ENCODE measurements around the gene LRRC59. TPM values are rescaled to one million over a fixed set of nuclear protein-coding genes. Genes with fewer than 3 reads are reported as not detected.

Gene LRRC59
- polyA plus RNA-seq, 1 donor (not counting 4 experiments of a cell fraction or from before 2014, with no cell fraction given) = 152 TPM

GRCh38 chr17:50381260-50381815 is 16.0 kb downstream of the LRRC59 start:
- no peak for DNase-seq (ENCODE audit: low read depth, low spot score)
- Histone ChIP-seq H3K4me3 (ENCODE audit: control insufficient read depth in 2 of 3, extremely low read depth in 1 of 3, insufficient read depth in 2 of 3, low read depth in 1 of 3, low read length in 3 of 3) (no peak overlapping the region), H3K9me3 (ENCODE audit: control insufficient read depth, low read depth, low read length) (no peaks in the 10 kb centered on the region), H3K4me1 (ENCODE audit: control insufficient read depth, extremely low read depth, insufficient read depth, low read length) (no peaks in the 10 kb centered on the region), H3K9me1 (ENCODE audit: control insufficient read depth, extremely low read depth, insufficient read depth, low read length) (no peaks in the 10 kb centered on the region), H3K27me3 (ENCODE audit: control insufficient read depth, extremely low read depth, insufficient read depth, low read length) (no peaks in the 10 kb centered on the region), H4K20me1 (ENCODE audit: control insufficient read depth, extremely low read depth, insufficient read depth, low read length) (no peaks in the 10 kb centered on the region), H2AFZ (ENCODE audit: control insufficient read depth, low read length) (no peak overlapping the region), H3K4me2 (ENCODE audit: control insufficient read depth, extremely low read depth, insufficient read depth, low read depth, low read length) (no peak overlapping the region), H3K79me2 (ENCODE audit: control insufficient read depth, insufficient read depth, low read length) (no peaks in the 10 kb centered on the region), H3K9ac (ENCODE audit: control insufficient read depth, extremely low read depth, insufficient read depth, low read length) (no peak overlapping the region), H3K27ac (ENCODE audit: control insufficient read depth, insufficient read depth, low read length) (no peak overlapping the region), H3K36me3 (ENCODE audit: control insufficient read depth in 2 of 2, extremely low read depth in 1 of 2, insufficient read depth in 2 of 2, low read length in 2 of 2) (peaks cover 36 to 40% of the 10 kb centered on the region in 2 experiments)
- dilution Hi-C loops (cut with MboI; ENCODE audit: extremely low pct_ligation_motif_present, low sequenced_read_pairs) = no loop called here
- TF ChIP-seq CTCF (optimal IDR thresholded peaks at IDR 0.05 in 1 of 3, IDR thresholded peaks at IDR 0.05 in 1 of 3, conservative IDR thresholded peaks at IDR 0.05 in 1 of 3; ENCODE audit: extremely low read depth in 1 of 3, insufficient read depth in 2 of 3, low read length in 3 of 3) = no peak
- no peak for TF ChIP-seq EZH2 (IDR thresholded peaks at IDR 0.05; ENCODE audit: low read length)
- no peak for FAIRE-seq

- no peak overlapping the region for H2AFZ ChIP-seq (ENCODE audit: control insufficient read depth, low read length)
- H3K36me3 ChIP-seq (ENCODE audit: control insufficient read depth in 2 of 2, extremely low read depth in 1 of 2, insufficient read depth in 2 of 2, low read length in 2 of 2) = peaks cover 32 to 38% of the 10 kb centered on the region in 2 experiments
- DNase-seq (ENCODE audit: low read depth, low spot score) = no peak
- no peak overlapping the region for H3K27ac ChIP-seq (ENCODE audit: control insufficient read depth, insufficient read depth, low read length)
- no peak for FAIRE-seq
- no peak overlapping the region for H3K9ac ChIP-seq (ENCODE audit: control insufficient read depth, extremely low read depth, insufficient read depth, low read length)
- H3K9me3 ChIP-seq (ENCODE audit: control insufficient read depth, low read depth, low read length) = no peaks in the 10 kb centered on the region
- no peaks in the 10 kb centered on the region for H3K27me3 ChIP-seq (ENCODE audit: control insufficient read depth, extremely low read depth, insufficient read depth, low read length)
- TF ChIP-seq CTCF (optimal IDR thresholded peaks at IDR 0.05 in 1 of 3, IDR thresholded peaks at IDR 0.05 in 1 of 3, conservative IDR thresholded peaks at IDR 0.05 in 1 of 3; ENCODE audit: extremely low read depth in 1 of 3, insufficient read depth in 2 of 3, low read length in 3 of 3) (peak; percentile 15 to 34 (median 32)), EZH2 (IDR thresholded peaks at IDR 0.05; ENCODE audit: low read length) (no peak)
- dilution Hi-C loops (cut with MboI; ENCODE audit: extremely low pct_ligation_motif_present, low sequenced_read_pairs) = no loop called here
- no peaks in the 10 kb centered on the region for H3K9me1 ChIP-seq (ENCODE audit: control insufficient read depth, extremely low read depth, insufficient read depth, low read length)
- H3K79me2 ChIP-seq (ENCODE audit: control insufficient read depth, insufficient read depth, low read length) = no peaks in the 10 kb centered on the region
- no peaks in the 10 kb centered on the region for H4K20me1 ChIP-seq (ENCODE audit: control insufficient read depth, extremely low read depth, insufficient read depth, low read length)
- H3K4me2 ChIP-seq (ENCODE audit: control insufficient read depth, extremely low read depth, insufficient read depth, low read depth, low read length) = no peak overlapping the region
- H3K4me1 ChIP-seq (ENCODE audit: control insufficient read depth, extremely low read depth, insufficient read depth, low read length) = no peaks in the 10 kb centered on the region
- no peak overlapping the region for H3K4me3 ChIP-seq (ENCODE audit: control insufficient read depth in 2 of 3, extremely low read depth in 1 of 3, insufficient read depth in 2 of 3, low read depth in 1 of 3, low read length in 3 of 3)
These were observed 16.7 kb downstream of the LRRC59 start for GRCh38 chr17:50380369-50381259.
